Measurements from ENCODE around the gene GABRB1.

GRCh38 chr4:47373174-47373573 lies 341.8 kb downstream of the GABRB1 start:
- no peak for TF ChIP-seq POLR2A (IDR thresholded peaks at IDR 0.05)
- no peak for TF ChIP-seq CTCF (IDR thresholded peaks at IDR 0.05)
